Liver (tissue), 9 donors: ENCODE data around the gene KCNMB2. TPM values are rescaled to one million over a fixed set of nuclear protein-coding genes. Genes with fewer than 3 reads are reported as not detected.
"Not testable (repeated sequence)": the region's sequence is repeated elsewhere in the genome, so short reads cannot be mapped to it uniquely, and the experiment has no call there.

Experiments used
- DNase-seq: peaks from one replicate; pipeline ENCODE4 v3.0.0-alpha.2; 2017; ENCODE audit warnings: low spot score
- H3K27ac ChIP-seq, 2 donors: one replicate each; pipeline ENCODE4 v1.7.0; 2013; ENCODE audit warnings: inconsistent platforms in 2 of 2, low read length in 2 of 2, control low read depth in 1 of 2, low read depth in 1 of 2, mild to moderate bottlenecking in 1 of 2
- H3K27me3 ChIP-seq, 4 donors: one replicate each; pipeline versions ENCODE4 v1.6.1 to v1.7.0; 2013; ENCODE audit warnings: low read length in 3 of 4, inconsistent platforms in 1 of 4, mild to moderate bottlenecking in 1 of 4, moderate library complexity in 1 of 4; ENCODE audit not compliant: control insufficient read depth in 4 of 4, insufficient read depth in 4 of 4
- H3K36me3 ChIP-seq, 4 donors: one replicate each; pipeline versions ENCODE4 v1.6.1 to v1.7.0; 2013; ENCODE audit warnings: low read length in 3 of 4, mild to moderate bottlenecking in 3 of 4, low read depth in 1 of 4, moderate library complexity in 1 of 4; ENCODE audit not compliant: control insufficient read depth in 4 of 4, insufficient read depth in 3 of 4
- H3K4me1 ChIP-seq, 4 donors: one replicate each; pipeline versions ENCODE4 v1.6.1 to v1.7.0; 2013; ENCODE audit warnings: low read length in 3 of 4, mild to moderate bottlenecking in 3 of 4, moderate library complexity in 1 of 4; ENCODE audit not compliant: control insufficient read depth in 4 of 4, insufficient read depth in 4 of 4
- H3K4me3 ChIP-seq, 3 donors: one replicate each; pipeline versions ENCODE4 v1.6.1 to v1.7.0; 2013; ENCODE audit warnings: low read length in 3 of 3, control low read depth in 1 of 3, low read depth in 1 of 3, mild to moderate bottlenecking in 1 of 3
- H3K9ac ChIP-seq, 2 donors: one replicate each; pipeline ENCODE4 v1.7.0; 2013; ENCODE audit warnings: low read length in 2 of 2, mild to moderate bottlenecking in 2 of 2, moderate library complexity in 2 of 2, control low read depth in 1 of 2, low read depth in 1 of 2
- H3K9me3 ChIP-seq, 4 donors: one replicate each; pipeline versions ENCODE4 v1.6.1 to v1.7.0; 2013; ENCODE audit warnings: low read length in 3 of 4; ENCODE audit not compliant: control insufficient read depth in 4 of 4
- EGR1 ChIP-seq, 2 donors: IDR thresholded peaks; 2 replicates each; pipeline ENCODE4 v1.6.1; 2016 to 2018; ENCODE audit warnings: antibody characterized with exemption in 2 of 2, low read depth in 2 of 2
- FOXA1 ChIP-seq: IDR thresholded peaks from 2 replicates; pipeline ENCODE4 v1.6.1; 2016; ENCODE audit warnings: antibody characterized with exemption
- FOXA2 ChIP-seq: IDR thresholded peaks from 2 replicates; pipeline ENCODE4 v1.6.1; 2016; ENCODE audit warnings: antibody characterized with exemption
- GABPA ChIP-seq, 2 donors: IDR thresholded peaks in 1 of 2; conservative IDR thresholded peaks in 1 of 2; 2 replicates each; pipeline ENCODE4 v1.6.1; 2016; ENCODE audit warnings: antibody characterized with exemption in 2 of 2, mild to moderate bottlenecking in 1 of 2, moderate library complexity in 1 of 2
- HNF4A ChIP-seq, 2 donors: conservative IDR thresholded peaks; 2 replicates each; pipeline ENCODE4 v1.6.1; 2016; ENCODE audit warnings: antibody characterized with exemption in 2 of 2, mild to moderate bottlenecking in 2 of 2
- HNF4G ChIP-seq: IDR thresholded peaks from 2 replicates; pipeline ENCODE4 v1.6.1; 2016; ENCODE audit warnings: antibody characterized with exemption
- JUND ChIP-seq, 2 donors: IDR thresholded peaks; 2 replicates each; pipeline ENCODE4 v1.6.1; 2016; ENCODE audit warnings: antibody characterized with exemption in 2 of 2
- NR2F2 ChIP-seq: IDR thresholded peaks from 2 replicates; pipeline ENCODE4 v1.6.1; 2016; ENCODE audit warnings: antibody characterized with exemption
- RAD21 ChIP-seq, 2 donors: IDR thresholded peaks; 2 replicates each; pipeline ENCODE4 v1.6.1; 2016; ENCODE audit warnings: antibody characterized with exemption in 2 of 2, mild to moderate bottlenecking in 2 of 2
- RXRA ChIP-seq, 2 donors: IDR thresholded peaks; 2 replicates each; pipeline ENCODE4 v1.6.1; 2017 to 2018; ENCODE audit warnings: antibody characterized with exemption in 2 of 2, mild to moderate bottlenecking in 1 of 2
- SP1 ChIP-seq: IDR thresholded peaks from 2 replicates; pipeline ENCODE4 v1.6.1; 2018; ENCODE audit warnings: antibody characterized with exemption, mild to moderate bottlenecking
- TAF1 ChIP-seq: conservative IDR thresholded peaks from 2 replicates; pipeline ENCODE4 v1.6.1; 2016; ENCODE audit warnings: antibody characterized with exemption, mild to moderate bottlenecking
- YY1 ChIP-seq: IDR thresholded peaks from 2 replicates; pipeline ENCODE4 v1.6.1; 2016; ENCODE audit warnings: antibody characterized with exemption, mild to moderate bottlenecking
- WGBS: extraction: QIAGEN DNeasy Blood & Tissue Kit; methylation state at CpG from one replicate; pipeline ENCODE4 v1.1.7; 2013; 5-methylcytosine and 5-hydroxymethylcytosine counted together
- polyA plus RNA-seq, 2 donors: library from polyadenylated mRNA; stranded (reverse) in 1 of 2; unstranded in 1 of 2; fragments of 200-250 nt in 1 of 2; fragments of >200 nt in 1 of 2; fragmentation: Nextera tagmentation in 1 of 2; extraction: Ambion mirVana in 1 of 2; gene quantifications; one replicate each; pipeline versions ENCODE4 v1.2.1 to v1.2.3, GENCODE V29; 2013 to 2015
- total RNA-seq, 2 donors: library from RNA; depleted of rRNA; stranded (reverse); fragments of >200 nt; gene quantifications; one replicate each; pipeline ENCODE4 v1.2.3, GENCODE V29; 2014
- TF ChIP-seq, protein P1 (sequence below): fragments of 150-350 bp; IDR thresholded peaks from 2 replicates; pipeline ENCODE4 v1.5.1; 2017; ENCODE audit warnings: improper control_type of control experiment, low read depth, low read length; ENCODE audit not compliant: missing input control
- TF ChIP-seq, protein P2 (sequence below): IDR thresholded peaks from 2 replicates; pipeline ENCODE4 v1.6.1; 2016; ENCODE audit warnings: antibody characterized with exemption
- TF ChIP-seq, protein P3 (sequence below): IDR thresholded peaks from 2 replicates; pipeline ENCODE4 v1.6.1; 2016; ENCODE audit warnings: antibody characterized with exemption, mild to moderate bottlenecking
- TF ChIP-seq, protein P4 (sequence below): IDR thresholded peaks from 2 replicates; pipeline ENCODE4 v1.6.1; 2016; ENCODE audit warnings: antibody characterized with exemption
- TF ChIP-seq, protein P5 (sequence below): IDR thresholded peaks from 2 replicates; pipeline ENCODE4 v1.6.1; 2016; ENCODE audit warnings: antibody characterized with exemption
- donor health status: healthy.
- donor health status: healthy.
- donor health status: healthy.
- donor health status: healthy.
- donor health status: healthy.

The KCNMB2 gene
- total and polyA plus RNA-seq, 4 donors, result 0.08 to 0.33 (median 0.16) TPM; not detected in 1

DNA sequence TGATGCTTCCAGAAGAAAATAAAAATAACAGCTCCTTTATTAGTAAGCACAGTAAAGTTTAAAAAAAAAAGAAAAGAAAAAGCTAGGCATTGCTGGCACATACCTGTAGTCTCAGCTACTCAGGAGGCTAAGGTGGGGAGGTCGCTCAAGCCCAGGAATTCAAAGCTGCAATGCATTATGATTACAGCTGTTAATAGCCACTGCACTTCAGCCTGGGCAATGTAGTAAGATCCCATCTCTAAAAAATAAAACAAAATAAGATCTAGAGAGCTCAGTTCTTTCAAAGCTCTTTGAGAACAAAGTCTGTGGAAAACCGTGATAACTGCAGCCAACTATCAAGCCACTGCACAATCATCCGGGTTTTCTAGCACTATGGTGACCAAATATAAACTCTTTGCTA lies 323.1 kb downstream of the KCNMB2 start:
- Histone ChIP-seq H3K36me3 (no peaks in the 10 kb centered on the region), H3K27me3 (no peaks in the 10 kb centered on the region), H3K9ac (no peak overlapping the region), H3K27ac (no peak overlapping the region), H3K4me3 (no peak overlapping the region), H3K4me1 (no peaks in the 10 kb centered on the region), H3K9me3 (no peaks in the 10 kb centered on the region)
- WGBS, result 81% methylated on average over 3 of the region's 3 CpGs
- no peak for DNase-seq
- TF ChIP-seq YY1 (no peak), RXRA (IDR thresholded peaks at IDR 0.05) (no peak), HNF4G (no peak), FOXA1 (no peak), GABPA (IDR thresholded peaks at IDR 0.05 in 1 of 2, conservative IDR thresholded peaks at IDR 0.05 in 1 of 2) (no peak), SP1 (no peak), RAD21 (IDR thresholded peaks at IDR 0.05) (no peak), EGR1 (IDR thresholded peaks at IDR 0.05; ENCODE audit: low read depth in 2 of 2) (no peak), NR2F2 (no peak), FOXA2 (no peak), TAF1 (no peak), HNF4A (conservative IDR thresholded peaks at IDR 0.05) (no peak), JUND (IDR thresholded peaks at IDR 0.05) (no peak)
- TF ChIP-seq, protein P1, sequence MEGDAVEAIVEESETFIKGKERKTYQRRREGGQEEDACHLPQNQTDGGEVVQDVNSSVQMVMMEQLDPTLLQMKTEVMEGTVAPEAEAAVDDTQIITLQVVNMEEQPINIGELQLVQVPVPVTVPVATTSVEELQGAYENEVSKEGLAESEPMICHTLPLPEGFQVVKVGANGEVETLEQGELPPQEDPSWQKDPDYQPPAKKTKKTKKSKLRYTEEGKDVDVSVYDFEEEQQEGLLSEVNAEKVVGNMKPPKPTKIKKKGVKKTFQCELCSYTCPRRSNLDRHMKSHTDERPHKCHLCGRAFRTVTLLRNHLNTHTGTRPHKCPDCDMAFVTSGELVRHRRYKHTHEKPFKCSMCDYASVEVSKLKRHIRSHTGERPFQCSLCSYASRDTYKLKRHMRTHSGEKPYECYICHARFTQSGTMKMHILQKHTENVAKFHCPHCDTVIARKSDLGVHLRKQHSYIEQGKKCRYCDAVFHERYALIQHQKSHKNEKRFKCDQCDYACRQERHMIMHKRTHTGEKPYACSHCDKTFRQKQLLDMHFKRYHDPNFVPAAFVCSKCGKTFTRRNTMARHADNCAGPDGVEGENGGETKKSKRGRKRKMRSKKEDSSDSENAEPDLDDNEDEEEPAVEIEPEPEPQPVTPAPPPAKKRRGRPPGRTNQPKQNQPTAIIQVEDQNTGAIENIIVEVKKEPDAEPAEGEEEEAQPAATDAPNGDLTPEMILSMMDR, result no peak
- TF ChIP-seq, protein P2, sequence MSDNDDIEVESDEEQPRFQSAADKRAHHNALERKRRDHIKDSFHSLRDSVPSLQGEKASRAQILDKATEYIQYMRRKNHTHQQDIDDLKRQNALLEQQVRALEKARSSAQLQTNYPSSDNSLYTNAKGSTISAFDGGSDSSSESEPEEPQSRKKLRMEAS, result no peak
- TF ChIP-seq, protein P3, sequence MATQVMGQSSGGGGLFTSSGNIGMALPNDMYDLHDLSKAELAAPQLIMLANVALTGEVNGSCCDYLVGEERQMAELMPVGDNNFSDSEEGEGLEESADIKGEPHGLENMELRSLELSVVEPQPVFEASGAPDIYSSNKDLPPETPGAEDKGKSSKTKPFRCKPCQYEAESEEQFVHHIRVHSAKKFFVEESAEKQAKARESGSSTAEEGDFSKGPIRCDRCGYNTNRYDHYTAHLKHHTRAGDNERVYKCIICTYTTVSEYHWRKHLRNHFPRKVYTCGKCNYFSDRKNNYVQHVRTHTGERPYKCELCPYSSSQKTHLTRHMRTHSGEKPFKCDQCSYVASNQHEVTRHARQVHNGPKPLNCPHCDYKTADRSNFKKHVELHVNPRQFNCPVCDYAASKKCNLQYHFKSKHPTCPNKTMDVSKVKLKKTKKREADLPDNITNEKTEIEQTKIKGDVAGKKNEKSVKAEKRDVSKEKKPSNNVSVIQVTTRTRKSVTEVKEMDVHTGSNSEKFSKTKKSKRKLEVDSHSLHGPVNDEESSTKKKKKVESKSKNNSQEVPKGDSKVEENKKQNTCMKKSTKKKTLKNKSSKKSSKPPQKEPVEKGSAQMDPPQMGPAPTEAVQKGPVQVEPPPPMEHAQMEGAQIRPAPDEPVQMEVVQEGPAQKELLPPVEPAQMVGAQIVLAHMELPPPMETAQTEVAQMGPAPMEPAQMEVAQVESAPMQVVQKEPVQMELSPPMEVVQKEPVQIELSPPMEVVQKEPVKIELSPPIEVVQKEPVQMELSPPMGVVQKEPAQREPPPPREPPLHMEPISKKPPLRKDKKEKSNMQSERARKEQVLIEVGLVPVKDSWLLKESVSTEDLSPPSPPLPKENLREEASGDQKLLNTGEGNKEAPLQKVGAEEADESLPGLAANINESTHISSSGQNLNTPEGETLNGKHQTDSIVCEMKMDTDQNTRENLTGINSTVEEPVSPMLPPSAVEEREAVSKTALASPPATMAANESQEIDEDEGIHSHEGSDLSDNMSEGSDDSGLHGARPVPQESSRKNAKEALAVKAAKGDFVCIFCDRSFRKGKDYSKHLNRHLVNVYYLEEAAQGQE, result no peak
- TF ChIP-seq, protein P4, sequence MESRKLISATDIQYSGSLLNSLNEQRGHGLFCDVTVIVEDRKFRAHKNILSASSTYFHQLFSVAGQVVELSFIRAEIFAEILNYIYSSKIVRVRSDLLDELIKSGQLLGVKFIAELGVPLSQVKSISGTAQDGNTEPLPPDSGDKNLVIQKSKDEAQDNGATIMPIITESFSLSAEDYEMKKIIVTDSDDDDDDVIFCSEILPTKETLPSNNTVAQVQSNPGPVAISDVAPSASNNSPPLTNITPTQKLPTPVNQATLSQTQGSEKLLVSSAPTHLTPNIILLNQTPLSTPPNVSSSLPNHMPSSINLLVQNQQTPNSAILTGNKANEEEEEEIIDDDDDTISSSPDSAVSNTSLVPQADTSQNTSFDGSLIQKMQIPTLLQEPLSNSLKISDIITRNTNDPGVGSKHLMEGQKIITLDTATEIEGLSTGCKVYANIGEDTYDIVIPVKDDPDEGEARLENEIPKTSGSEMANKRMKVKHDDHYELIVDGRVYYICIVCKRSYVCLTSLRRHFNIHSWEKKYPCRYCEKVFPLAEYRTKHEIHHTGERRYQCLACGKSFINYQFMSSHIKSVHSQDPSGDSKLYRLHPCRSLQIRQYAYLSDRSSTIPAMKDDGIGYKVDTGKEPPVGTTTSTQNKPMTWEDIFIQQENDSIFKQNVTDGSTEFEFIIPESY, result no peak
- TF ChIP-seq, protein P5, sequence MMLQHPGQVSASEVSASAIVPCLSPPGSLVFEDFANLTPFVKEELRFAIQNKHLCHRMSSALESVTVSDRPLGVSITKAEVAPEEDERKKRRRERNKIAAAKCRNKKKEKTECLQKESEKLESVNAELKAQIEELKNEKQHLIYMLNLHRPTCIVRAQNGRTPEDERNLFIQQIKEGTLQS, result no peak

DNA sequence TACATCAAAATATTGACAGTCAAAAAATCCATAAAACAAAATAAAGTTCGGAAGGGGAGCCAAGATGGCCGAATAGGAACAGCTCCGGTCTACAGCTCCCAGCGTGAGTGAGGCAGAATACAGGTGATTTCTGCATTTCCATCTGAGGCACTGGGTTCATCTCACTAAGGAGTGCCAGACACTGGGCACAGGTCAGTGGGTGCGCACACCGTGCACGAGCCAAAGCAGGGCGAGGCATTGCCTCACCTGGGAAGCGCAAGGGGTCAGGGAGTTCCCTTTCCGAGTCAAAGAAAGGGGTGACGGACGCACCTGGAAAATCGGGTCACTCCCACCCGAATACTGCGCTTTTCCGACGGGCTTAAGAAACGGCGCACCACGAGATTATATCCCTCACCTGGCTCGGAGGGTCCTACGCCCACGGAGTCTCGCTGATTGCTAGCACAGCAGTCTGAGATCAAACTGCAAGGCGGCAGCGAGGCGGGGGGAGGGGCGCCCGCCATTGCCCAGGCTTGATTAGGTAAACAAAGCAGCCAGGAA lies 323.7 kb downstream of the KCNMB2 start:
- 85% methylated on average over 27 of the region's 29 CpGs for WGBS
- H3K4me1 ChIP-seq, H3K36me3 ChIP-seq, H3K27ac ChIP-seq, DNase-seq, H3K4me3 ChIP-seq, H3K9ac ChIP-seq, H3K27me3 ChIP-seq, H3K9me3 ChIP-seq: not testable (repeated sequence)
